DMS153 treated with DMSO at 0.1 percent for 48 hours (cell line): ENCODE results near the gene PTPRN2.
"Not testable (repeated sequence)": the region's sequence is repeated elsewhere in the genome, so short reads cannot be mapped to it uniquely, and the experiment has no call there.

ENCODE experiments used
- DNase-seq: peaks from one replicate; lab custom pipeline; 2025; ENCODE audit not compliant: unreplicated experiment; lab: John Stamatoyannopoulos, UW

PTPRN2 gene

DNA sequence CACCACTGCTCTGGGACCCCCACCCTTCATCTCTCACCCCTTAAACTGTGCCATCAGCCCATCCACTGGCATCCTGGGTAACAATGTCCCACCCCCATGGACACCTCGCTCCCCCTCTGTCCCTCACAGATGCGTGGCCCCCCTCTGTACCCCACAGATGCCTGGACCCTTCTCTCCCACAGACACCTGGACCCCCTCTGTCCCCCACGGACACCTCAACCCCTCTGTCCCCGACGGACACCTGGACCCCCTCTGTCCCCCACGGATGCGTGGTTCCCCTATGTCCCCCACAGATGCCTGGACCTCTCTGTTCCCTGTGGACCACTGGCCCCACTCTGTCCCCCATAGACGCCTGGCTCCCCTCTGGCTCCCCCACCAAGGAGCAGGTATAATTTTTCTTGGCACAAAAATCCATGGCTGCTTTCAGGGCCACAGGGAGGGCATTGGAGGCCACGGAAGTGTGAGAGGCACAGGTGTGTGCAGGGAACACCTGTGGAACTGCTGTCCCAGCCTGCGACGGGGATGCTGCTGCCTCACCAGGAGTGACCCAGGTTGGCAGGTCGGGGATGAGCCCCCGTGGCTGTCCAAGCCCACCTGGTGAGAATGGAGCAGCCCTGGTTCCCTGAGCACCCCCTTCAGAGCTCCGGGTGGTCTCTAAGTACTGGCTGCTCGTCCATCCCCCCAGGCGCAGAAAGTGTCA, 193.5 kb downstream of the PTPRN2 start:
- DNase-seq = no peak

DNA sequence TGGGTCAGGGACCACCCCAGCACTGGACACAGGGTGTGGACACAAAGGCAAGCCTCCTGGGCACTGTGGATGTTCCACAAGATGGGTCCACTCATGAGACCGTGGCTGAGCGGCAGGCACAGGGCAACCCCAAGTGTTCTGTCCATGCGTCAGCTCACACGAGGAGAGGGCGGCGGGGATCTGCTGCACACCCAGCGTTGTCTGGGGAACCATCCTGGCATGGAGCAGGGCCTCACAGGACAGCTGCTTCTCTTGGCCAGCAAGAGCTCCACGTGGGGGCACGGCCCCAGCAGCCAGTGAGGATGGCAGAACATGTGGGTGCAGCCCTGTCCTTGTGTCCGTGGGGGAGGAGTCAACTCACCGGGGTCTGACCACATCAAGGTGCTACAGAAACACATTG, 195.4 kb downstream of the PTPRN2 start:
- DNase-seq = no peak

DNA sequence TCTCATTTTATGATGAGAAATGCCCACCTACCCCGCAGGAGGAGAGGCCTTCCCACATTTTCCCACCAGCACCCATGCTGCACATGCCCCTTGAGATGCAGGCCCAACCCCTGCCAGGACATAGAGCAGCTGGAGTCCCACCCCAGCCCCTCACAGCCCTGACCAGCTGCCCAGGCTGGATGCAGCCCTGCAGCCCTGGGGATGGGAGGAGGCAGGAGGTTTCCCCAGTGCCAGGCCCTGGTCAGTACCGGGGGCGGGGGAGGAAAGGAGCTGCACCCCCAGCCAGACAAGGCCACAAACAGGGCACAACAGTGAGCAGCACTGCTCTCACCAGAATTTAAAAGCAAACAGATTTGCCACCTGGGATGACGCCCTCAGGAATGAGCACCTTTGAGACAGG, 196.1 kb downstream of the PTPRN2 start:
- no peak for DNase-seq

DNA sequence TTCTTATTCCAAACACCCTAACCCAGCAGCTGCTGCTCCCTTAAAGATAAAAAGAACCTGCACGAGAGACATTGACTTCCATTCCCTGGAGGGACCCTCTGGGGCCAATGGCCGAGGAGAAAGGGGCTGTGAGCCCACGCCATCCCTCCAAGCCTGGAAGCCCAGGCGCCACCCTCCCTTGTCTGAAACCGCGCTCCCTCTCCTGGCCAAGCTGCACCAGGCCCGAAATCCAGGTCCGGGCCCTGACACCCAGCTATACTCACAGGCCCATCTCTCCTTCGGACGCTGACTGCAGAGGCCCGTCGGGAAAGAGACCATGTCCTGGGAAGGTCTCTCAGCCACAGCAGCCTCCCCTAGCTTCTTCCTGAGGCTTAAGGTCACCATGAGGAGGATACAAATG, 196.5 kb downstream of the PTPRN2 start:
- no peak for DNase-seq

DNA sequence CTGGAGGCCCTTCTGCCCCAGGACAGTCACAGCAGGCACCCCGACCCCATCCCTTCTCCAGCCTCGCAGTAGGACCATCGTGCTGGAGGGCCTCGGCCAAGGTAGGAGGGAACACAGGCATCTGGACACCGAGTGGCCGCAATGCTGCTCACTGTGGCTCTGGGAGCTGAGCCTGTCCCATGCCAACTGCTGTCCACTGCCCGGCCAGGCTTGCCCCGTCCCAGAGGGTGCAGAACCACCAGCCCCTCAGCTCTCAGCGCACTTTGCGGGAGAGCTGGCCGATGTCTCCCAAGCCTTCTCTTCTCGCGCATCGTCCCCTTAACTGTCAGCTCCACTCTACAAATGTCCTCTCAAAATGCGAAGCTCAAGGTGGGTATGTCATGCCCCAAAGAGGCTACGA, 197.2 kb downstream of the PTPRN2 start:
- no peak for DNase-seq

DNA sequence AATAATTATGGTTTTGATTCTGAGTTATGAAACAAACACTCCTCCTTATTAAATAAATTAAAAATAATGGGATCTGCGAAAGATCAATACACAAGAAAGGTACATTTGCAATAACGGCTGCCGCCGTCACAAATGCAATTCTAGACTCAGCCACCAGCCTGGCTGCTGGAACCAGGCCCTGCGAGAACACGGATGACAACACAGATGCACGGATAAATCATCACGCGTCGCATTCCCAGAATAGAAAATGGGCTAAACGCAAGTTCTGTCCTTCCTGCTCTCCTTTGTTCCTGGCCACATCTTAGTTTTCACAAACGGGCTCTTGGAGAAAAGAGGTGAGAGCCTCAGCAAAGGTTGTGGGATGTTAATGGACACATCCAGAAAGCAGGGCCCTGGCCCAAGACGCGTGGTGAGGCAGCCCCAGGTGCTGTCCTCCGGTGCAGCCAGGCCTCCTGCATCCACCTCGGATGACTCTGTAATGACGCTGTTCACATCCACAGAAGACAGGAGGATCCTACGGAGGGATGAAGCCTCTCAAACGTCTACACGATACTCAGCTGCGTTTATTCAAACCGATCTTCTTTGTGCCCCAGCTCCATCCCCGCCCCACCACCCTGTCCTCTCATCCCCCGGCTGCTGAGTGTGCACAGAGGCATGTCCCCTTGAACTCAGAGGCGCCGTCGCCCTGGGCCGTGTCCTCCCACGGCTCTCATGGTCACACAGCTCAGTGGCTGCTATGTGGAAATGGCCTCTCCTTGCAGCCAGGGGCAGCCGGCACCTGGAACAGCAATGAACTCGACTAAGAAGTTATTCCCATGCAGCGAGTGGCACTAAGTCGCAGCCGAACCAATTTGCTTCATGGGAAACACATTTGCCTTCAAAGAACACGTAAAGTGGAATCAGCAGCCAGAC, 197.9 kb downstream of the PTPRN2 start:
- no peak for DNase-seq

DNA sequence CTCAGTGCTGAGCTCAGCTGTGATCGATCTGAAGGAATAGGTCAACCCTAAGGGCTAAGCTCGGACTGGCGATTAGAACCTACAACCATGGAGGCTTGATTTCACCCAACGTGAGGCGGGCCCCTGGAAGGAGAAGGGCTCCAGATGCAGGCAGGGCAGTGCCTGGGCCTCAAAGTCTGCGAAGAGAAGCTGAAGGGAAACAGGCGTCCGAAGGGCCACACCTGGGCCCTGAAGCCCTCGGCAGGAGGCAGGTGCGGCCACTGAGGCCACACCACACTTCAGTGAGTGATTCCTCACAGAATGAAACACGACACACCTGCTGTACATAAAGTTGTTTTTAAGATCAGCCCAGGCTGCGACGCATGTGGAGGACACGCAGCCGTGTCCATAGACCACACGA, 198.7 kb downstream of the PTPRN2 start:
- DNase-seq = no peak

DNA sequence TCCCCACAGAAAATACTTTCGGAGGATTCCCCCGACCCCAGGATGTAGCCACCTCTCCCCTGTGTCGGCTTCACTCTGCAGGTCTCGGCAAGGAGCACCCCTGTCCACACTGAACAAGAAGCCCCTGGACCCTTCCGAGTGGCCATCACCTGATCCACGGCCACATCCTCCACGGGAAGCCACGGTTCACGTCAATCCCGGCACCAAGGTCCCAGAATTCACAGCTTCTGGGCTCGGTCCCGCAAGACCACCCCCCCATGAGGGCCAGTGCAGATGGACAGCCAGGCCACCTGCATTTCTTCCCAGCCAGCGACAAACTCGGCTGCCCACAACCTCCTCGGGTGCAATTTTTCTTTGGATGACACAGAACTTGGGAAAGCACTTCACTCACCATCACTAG, 199.6 kb downstream of the PTPRN2 start:
- DNase-seq = no peak

DNA sequence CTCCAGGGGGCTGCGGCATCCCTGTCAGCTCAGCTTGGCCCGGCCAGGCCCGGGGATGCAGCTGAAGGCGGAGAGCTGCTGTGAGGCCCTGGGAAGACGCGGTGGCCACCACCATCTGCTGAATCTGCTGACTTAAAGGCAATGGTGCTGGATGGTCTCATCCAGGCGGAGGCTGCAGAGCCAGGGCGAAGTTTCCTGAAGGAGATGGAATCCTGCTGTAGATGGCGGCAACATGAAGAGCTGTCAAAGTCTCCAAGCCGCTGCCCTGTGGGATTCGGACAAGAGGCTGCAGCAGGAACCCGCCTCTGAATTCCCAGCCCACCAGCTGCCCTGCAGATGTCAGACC, 200.1 kb downstream of the PTPRN2 start:
- DNase-seq = no peak

DNA sequence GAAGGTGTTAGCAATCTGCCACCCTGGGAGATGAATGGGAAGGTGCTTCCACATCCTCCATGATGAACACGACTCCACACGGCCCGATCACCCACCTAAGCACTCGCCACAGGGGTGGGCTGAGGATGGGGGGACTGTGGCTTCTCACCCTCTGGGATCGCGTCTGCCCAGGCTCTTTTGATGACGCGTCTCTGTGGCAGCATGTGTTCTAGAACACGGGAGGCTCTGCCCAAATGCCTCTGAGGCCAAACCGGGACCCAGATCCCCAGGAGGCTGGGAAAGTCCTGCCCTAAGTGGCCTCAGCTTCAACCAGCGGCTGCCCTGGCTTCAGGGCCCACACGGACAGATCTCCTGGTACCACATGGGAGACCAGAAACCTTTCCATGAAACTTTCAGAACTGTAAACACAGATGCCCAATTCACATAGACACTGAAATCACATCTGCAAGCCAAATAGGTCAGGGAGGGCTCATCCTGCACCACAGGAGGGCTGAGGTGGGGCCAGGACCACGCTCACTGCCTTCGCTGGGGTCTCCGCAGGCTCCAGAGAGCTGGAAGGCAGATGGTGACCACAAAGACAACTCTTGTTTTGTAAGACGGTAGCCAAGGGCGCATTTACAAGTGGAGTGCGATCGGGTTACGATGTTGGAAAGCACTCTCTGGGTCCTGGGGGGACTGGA, 200.6 kb downstream of the PTPRN2 start:
- DNase-seq = no peak

DNA sequence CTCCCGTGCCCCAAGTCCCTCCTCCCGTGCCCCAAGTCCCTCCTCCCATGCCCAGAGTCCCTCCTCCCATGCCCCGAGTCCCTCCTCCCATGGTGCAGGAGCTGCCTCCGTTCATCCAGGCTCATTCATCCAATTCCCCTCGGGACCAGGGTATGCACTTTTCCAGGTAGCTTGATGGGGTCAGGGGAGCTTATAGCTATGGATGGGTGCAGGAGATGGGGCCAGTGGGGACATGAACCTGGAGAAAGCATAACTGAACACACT, 201.3 kb downstream of the PTPRN2 start:
- no peak for DNase-seq

DNA sequence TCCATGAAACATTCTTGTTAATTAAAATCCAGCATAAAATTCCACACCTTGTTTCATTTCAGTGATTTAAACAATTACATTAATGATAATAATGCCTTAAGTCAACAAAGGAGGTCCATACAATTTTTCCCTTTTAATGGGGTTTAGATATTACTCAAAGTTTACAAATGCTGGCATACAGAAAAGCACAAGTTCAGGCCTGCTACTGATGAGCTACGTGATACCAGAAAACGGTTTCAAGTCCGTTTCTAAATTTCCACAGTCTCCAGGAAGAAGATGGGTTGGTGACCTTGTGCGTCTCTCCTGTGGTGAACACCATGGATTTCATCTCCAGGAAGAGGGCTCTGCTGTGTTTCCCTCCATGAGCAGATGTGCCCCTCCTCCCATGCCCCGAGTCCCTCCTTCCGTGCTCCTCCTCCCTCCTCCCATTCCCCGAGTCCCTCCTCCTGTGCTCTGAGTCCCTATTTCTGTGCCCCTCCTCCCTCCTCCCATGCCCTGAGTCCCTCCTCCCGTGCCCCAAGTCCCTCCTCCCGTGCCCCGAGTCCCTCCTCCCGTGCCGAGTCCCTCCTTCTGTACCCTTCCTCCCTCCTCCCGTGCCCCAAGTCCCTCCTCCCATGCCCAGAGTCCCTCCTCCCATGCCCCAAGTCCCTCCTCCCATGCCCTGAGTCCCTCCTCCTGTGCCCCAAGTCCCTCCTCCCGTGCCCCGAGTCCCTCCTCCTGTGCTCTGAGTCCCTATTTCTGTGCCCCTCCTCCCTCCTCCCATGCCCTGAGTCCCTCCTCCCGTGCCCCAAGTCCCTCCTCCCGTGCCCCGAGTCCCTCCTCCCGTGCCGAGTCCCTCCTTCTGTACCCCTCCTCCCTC, 201.9 kb downstream of the PTPRN2 start:
- DNase-seq = not testable (repeated sequence)

DNA sequence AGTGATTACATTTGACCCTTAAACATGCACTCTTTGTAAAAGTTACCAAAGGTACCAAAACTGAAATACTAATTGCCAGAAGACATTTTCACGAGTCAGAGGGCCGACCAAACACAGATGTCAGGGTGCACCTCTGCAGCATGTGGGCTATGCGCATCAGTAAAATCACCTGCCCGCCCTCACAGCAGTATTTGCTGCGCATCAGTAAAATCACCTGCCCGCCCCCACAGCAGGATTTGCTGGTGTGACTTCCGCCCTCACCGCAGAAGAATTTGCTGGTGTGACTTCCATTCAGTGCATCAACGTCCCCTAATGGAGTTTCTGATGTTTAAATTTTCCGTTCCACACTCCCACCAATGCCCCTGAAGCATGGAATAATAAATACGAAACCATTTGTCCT, 202.9 kb downstream of the PTPRN2 start:
- DNase-seq = no peak

DNA sequence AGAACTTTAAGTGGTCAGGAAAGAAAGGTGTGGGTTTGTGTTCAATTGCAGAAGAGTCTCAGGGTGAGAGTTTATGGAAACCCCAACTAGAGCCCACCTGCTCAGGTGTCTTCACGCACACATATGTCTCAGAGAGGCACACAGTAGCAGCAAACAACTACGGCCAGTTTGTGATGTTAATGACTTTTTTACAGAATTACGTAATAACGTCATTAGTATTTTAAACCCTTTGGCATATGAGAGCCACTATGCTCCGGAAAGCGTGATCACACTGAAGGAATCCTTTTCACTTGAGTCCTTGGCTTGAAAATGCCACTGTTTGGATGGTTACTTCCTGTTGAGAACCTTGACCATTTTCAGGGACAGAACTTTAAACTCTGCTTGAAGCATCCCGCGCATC, 204.0 kb downstream of the PTPRN2 start:
- DNase-seq = no peak

DNA sequence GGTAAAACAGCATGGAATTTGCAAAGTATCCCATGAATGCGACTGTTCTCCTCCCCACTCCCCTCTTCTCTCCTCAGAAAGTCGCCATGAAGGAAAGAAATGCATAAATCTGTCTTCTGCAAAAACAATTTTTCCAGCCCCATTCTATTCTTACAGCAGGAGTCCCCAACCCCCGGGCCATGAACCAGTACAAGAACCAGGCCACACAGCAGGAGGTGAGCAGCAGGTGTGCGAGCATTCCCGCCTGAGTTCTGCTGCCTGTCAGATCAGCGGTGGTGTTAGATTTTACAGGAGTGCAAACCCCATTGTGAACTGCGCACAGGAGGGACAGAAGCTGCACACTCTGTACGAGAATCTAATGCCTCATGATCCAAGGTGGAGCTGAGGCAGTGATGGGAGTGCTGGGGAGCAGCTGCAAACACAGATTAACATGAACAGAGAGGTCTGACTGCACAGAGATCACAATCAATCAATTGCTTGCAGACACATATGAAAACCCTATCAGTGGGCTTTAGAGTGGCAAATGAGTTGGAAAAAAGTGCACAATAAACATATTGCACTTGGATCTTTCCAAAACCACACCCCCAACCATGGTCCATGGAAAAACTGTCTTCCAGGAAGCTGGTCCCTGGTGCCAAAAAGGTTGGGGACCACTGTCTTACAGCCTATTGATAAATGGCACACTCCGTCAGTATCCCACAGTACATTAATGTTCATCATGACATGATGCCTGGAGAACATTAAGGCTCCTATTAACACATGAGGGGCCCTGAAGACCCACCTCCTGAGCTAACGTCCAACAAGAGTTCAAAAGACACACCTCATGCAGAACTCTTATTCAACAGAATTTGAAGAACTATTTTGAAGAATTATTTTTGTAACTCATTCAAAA, 205.0 kb downstream of the PTPRN2 start:
- no peak for DNase-seq

DNA sequence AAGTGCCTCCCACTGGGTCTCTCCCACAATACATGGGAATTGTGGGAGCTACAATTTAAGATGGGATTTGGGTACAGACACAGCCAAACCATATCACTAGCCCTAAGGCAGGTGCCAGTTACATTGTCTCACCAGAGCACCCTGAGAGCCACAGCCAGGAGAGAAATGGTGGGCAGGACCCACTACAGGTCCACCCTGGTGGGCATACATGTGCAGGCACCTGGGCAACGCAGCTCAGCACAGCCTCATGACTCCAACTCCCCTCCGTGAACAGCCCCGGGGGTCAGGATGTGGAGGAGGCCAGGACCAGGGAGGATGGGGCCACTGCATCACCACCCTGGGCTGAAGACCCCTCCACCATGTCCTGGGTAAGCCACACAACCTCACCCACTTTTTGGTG, 205.7 kb downstream of the PTPRN2 start:
- no peak for DNase-seq

DNA sequence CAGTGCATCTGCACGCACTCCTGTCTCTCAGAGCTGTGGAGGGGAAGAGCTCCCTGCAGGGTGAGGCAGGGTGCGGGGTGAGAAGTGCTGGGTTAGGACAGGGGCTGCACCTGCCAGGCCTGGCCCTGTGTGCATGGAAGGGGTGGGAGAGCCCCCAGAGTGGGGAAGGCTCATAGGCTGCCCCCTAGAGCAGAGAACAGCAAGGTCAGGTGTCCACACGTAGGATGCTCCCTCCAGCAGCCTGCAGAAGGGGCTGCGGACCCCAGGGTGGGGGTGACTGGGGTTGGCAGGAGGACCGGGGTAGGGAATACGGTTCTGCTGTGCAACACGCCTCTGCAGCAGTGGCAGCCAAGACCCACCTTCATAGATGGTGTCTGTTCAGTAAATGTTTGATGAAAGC, 208.6 kb downstream of the PTPRN2 start:
- no peak for DNase-seq

DNA sequence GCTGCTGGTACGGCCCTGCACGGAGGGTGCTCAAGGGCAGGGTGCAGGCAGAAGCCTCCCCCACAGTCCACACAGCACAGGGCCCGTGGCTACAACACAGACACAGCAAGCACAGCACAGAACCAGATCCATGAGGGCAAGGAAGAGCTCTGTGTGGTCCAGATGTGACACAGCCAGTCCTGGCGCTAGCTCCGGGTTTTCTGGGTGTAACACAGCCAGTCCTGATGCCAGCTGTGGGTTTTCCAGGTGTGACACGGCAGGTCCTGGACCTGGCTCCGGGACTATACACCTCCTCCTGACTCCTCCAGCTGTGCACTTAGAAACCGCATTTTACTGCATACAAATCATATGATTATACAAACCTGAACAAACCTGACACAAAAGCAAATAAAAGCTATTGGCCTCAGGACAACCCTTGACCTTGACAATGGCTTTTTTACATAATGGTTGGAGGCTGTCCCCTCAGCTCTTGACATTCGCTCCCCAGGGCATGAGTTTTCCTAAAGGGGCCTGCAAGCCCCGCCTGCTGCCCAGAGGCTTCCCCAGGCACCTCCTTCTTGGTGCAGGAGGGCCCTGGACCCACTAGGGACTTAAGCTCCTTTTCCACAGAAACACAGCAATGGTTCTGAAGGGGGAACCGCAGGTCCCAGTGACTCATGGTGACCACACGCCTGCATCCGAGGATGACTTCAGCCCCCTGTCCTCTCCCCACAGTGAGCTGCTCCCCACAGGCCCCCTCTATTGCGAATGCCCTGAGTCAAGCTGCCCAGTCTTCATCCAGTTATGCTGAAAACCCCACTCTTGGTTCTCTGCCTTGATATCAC, 209.6 kb downstream of the PTPRN2 start:
- no peak for DNase-seq

DNA sequence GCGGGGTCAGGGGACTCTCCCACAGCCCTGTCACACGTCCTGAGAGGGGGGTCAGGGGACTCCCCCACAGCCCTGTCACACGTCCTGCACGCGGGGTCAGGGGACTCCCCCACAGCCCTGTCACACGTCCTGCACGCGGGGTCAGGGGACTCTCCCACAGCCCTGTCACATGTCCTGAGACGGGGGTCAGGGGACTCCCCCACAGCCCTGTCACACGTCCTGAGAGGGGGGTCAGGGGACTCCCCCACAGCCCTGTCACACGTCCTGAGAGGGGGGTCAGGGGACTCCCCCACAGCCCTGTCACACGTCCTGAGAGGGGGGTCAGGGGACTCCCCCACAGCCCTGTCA, 210.8 kb downstream of the PTPRN2 start:
- DNase-seq = not testable (repeated sequence)
